ENCODE results near the gene TUBA4A. TPM values are rescaled to one million over a fixed set of nuclear protein-coding genes. Genes with fewer than 3 reads are reported as not detected.

Gene TUBA4A
- total RNA-seq, 1 donor from 2014 or later = not detected

DNA sequence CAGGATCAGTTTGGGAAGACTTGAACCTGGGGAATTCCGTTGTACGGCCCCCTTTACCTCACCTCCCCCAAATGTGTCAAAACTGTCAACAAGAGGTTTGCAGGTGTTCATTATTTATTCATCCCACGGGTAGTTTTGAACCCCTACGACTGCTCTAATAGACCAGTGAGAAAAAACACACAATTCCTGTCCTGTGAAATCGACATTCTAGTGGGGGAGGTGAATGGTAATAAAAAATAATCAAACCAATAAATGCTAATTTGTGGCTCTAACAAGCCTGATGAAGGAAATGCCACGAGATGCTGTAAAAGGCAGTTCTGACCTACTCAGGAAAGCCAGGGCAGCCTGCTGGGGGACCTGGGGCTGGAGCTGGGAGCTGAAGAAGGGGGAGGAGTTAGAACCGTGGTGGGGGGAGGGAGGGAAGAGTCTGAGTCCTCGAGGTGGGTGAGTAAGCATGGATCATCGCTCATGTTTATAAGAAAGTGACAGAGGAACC lies 25.0 kb upstream of the TUBA4A start:
- no peaks in the 10 kb centered on the region for H3K36me3 ChIP-seq
- Mint-ChIP-seq H3K4me1 (peaks cover 36% of the 10 kb centered on the region), H3K9me3 (no peaks in the 10 kb centered on the region), H3K27me3 (ENCODE audit: insufficient read depth, low read depth) (peaks cover 11% of the 10 kb centered on the region), H3K27ac (no peak overlapping the region), H3K4me3 (peak overlapping the region; percentile 87), H3K36me3 (peaks cover 5% of the 10 kb centered on the region)
- H3K9me3 ChIP-seq (ENCODE audit: low read depth) = no peaks in the 10 kb centered on the region
- H3K79me2 ChIP-seq (ENCODE audit: low read depth) = no peaks in the 10 kb centered on the region
- H3K27me3 ChIP-seq = peaks cover 5% of the 10 kb centered on the region
- H3F3A ChIP-seq (ENCODE audit: low read depth) = peaks cover 13% of the 10 kb centered on the region
- peak overlapping the region; percentile 65 for H2AFZ ChIP-seq (replicated peaks)
- peaks cover 15% of the 10 kb centered on the region for H3K4me1 ChIP-seq
- no peaks in the 10 kb centered on the region for H4K20me1 ChIP-seq (ENCODE audit: low read depth)
- no peak overlapping the region for H3K9ac ChIP-seq
- no peak for DNase-seq (ENCODE audit: low spot score)
- H3K27ac ChIP-seq = no peak overlapping the region
- TF ChIP-seq, protein P1, sequence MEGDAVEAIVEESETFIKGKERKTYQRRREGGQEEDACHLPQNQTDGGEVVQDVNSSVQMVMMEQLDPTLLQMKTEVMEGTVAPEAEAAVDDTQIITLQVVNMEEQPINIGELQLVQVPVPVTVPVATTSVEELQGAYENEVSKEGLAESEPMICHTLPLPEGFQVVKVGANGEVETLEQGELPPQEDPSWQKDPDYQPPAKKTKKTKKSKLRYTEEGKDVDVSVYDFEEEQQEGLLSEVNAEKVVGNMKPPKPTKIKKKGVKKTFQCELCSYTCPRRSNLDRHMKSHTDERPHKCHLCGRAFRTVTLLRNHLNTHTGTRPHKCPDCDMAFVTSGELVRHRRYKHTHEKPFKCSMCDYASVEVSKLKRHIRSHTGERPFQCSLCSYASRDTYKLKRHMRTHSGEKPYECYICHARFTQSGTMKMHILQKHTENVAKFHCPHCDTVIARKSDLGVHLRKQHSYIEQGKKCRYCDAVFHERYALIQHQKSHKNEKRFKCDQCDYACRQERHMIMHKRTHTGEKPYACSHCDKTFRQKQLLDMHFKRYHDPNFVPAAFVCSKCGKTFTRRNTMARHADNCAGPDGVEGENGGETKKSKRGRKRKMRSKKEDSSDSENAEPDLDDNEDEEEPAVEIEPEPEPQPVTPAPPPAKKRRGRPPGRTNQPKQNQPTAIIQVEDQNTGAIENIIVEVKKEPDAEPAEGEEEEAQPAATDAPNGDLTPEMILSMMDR (IDR thresholded peaks at IDR 0.05) = no peak
- no peak for TF ChIP-seq EZH2phosphoT487 (IDR thresholded peaks at IDR 0.05)
- no peak for TF ChIP-seq EZH2 (IDR thresholded peaks at IDR 0.05)
- H3K4me2 ChIP-seq = peak overlapping the region; percentile 79
- peak overlapping the region; percentile 59 for H3K4me3 ChIP-seq

DNA sequence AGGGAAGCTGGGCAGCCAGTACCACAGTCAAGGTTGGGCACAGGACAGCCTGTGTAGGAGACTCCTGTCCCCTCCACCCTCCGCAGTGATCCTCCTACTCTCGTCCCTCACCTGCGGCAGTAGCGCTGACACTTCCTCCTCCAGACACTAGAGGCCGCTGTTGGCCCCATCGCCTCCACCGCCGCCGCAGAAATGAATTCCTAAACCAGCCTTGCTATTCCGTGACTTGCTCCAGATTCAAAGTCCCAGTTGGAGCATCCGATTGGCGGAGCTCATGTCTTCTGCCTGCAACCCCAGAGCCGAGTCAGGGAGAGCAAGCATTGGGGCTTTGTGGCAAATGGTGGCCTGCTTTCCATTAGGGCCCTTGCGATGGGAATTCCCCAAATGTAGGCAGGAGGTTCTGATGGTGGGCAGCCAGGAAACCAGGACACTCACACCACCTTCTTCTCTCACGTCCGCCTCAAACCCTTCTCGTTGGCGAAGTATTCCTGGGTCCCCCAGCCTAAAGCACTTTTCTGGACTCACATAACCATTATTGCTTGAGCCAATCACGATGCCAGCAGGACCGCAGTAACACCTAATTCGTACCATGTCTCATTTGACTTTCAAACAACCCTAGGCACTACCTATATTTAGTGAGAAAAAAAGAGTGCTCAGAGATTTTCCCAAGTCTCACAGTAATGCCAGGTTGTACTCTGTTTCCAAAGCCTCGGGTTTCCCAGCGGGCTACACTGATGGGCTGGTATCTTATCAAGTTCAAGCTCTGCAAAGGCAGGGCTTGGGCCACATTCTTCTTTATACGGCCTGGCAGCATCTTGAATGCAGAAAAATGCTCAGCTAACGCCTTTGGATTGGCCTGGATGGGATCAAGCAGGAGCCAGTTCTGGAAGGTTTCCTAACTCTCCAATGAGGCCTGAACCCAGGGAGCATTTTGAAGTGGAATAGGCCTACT lies 24.3 kb upstream of the TUBA4A start:
- TF ChIP-seq, protein P1 (IDR thresholded peaks at IDR 0.05) = peak; percentile 94
- TF ChIP-seq EZH2phosphoT487 (IDR thresholded peaks at IDR 0.05) (no peak), EZH2 (IDR thresholded peaks at IDR 0.05) (peak; percentile 55)
- Histone ChIP-seq H3K9ac (no peak overlapping the region), H3K79me2 (ENCODE audit: low read depth) (no peaks in the 10 kb centered on the region), H3K4me1 (peaks cover 15% of the 10 kb centered on the region), H3K4me2 (peak overlapping the region; percentile 79), H4K20me1 (ENCODE audit: low read depth) (no peaks in the 10 kb centered on the region), H3K9me3 (ENCODE audit: low read depth) (no peaks in the 10 kb centered on the region), H3K36me3 (no peaks in the 10 kb centered on the region), H2AFZ (replicated peaks) (peak overlapping the region; percentile 54), H3K4me3 (peak overlapping the region; percentile 12), H3K27ac (no peak overlapping the region), H3K27me3 (peaks cover 7% of the 10 kb centered on the region), H3F3A (ENCODE audit: low read depth) (peaks cover 13% of the 10 kb centered on the region)
- Mint-ChIP-seq H3K9me3 (no peaks in the 10 kb centered on the region), H3K27me3 (ENCODE audit: insufficient read depth, low read depth) (peaks cover 15% of the 10 kb centered on the region), H3K4me1 (peaks cover 36% of the 10 kb centered on the region), H3K4me3 (peak overlapping the region; percentile 87), H3K36me3 (peaks cover 4% of the 10 kb centered on the region), H3K27ac (no peak overlapping the region)
- peak; percentile 83 for DNase-seq (ENCODE audit: low spot score)

DNA sequence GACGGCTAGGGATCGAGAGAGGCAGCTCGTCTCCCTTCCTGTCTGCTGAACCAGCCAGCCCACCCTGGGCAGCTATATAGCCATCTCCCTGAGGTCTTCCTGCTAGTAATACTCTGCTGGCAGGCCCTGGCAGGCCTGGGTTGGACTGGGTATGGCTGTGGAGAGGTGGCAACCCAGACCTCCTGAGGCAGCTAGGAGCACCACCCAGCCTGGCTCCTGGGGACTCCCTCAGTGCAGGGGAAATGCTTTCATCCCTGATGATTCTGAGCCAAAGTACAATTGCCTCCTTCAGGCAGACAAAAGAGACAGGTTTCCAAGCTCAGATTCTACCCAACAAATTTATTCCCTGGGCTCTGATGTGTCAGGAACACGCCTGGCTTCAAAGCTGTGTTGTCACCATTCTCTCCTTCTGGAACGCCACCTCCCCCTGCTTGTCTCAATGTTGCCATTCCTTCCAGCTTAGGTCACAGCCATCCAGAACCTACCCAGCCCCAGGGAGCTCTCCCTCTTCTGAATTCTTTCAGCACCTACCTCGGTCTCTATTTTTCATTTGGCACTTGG lies 20.7 kb upstream of the TUBA4A start:
- DNase-seq (ENCODE audit: low spot score) = no peak
- H3K4me3 Mint-ChIP-seq = no peak overlapping the region

More for the DNA sequence above, 20.7 kb upstream of the TUBA4A start:
- H3K4me1 Mint-ChIP-seq = peaks cover 21% of the 10 kb centered on the region
- no peak overlapping the region for H3K4me2 ChIP-seq
- H2AFZ ChIP-seq (replicated peaks) = no peak overlapping the region
- no peak overlapping the region for H3K4me3 ChIP-seq
- peaks cover 14% of the 10 kb centered on the region for H3K27me3 ChIP-seq
- no peak overlapping the region for H3K27ac ChIP-seq
- H3K9ac ChIP-seq = no peak overlapping the region
- H3K79me2 ChIP-seq (ENCODE audit: low read depth) = no peaks in the 10 kb centered on the region
- H3K27ac Mint-ChIP-seq = no peak overlapping the region
- no peaks in the 10 kb centered on the region for H3K36me3 Mint-ChIP-seq
- no peaks in the 10 kb centered on the region for H3K9me3 Mint-ChIP-seq
- H3K27me3 Mint-ChIP-seq (ENCODE audit: insufficient read depth, low read depth) = peaks cover 19% of the 10 kb centered on the region
- no peaks in the 10 kb centered on the region for H3K9me3 ChIP-seq (ENCODE audit: low read depth)
- H4K20me1 ChIP-seq (ENCODE audit: low read depth) = no peaks in the 10 kb centered on the region
- TF ChIP-seq EZH2phosphoT487 (IDR thresholded peaks at IDR 0.05) = no peak
- TF ChIP-seq, protein P1 (IDR thresholded peaks at IDR 0.05) = no peak
- no peak for TF ChIP-seq EZH2 (IDR thresholded peaks at IDR 0.05)
- H3K4me1 ChIP-seq = peaks cover 12% of the 10 kb centered on the region
- H3K36me3 ChIP-seq = no peaks in the 10 kb centered on the region
- H3F3A ChIP-seq (ENCODE audit: low read depth) = peaks cover 13% of the 10 kb centered on the region
